Activated CD4-positive, alpha-beta T cell treated with anti-CD3 and anti-CD28 coated beads, Interleukin-10, Interleukin-2, amounts not matched to agents 100 ng/mL and 50 ng/mL, durations not matched to agents 16 hours and 8 hours (primary cell): ENCODE results near the gene EVL.
A peak's percentile ranks its signal among the peaks of the same experiment; 100 is the strongest.
"Not testable (repeated sequence)": the region's sequence is repeated elsewhere in the genome, so short reads cannot be mapped to it uniquely, and the experiment has no call there.

ENCODE experiments used
- DNase-seq: peaks from one replicate; pipeline ENCODE4 v3.0.0-alpha.2; 2020

Gene EVL

DNA sequence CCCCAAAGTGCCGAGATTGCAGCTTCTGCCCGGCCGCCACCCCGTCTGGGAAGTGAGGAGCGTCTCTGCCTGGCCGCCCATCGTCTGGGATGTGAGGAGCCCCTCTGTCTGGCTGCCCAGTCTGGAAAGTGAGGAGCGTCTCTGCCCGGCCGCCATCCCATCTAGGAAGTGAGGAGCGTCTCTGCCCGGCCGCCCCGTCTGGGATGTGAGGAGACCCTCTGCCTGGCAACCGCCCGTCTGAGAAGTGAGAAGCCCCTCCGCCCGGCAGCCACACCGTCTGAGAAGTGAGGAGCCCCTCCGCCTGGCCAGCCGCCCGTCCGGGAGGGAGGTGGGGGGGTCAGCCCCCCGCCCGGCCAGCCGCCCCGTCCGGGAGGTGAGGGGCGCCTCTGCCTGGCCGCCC is 115.4 kb downstream of the EVL start:
- not testable (repeated sequence) for DNase-seq

DNA sequence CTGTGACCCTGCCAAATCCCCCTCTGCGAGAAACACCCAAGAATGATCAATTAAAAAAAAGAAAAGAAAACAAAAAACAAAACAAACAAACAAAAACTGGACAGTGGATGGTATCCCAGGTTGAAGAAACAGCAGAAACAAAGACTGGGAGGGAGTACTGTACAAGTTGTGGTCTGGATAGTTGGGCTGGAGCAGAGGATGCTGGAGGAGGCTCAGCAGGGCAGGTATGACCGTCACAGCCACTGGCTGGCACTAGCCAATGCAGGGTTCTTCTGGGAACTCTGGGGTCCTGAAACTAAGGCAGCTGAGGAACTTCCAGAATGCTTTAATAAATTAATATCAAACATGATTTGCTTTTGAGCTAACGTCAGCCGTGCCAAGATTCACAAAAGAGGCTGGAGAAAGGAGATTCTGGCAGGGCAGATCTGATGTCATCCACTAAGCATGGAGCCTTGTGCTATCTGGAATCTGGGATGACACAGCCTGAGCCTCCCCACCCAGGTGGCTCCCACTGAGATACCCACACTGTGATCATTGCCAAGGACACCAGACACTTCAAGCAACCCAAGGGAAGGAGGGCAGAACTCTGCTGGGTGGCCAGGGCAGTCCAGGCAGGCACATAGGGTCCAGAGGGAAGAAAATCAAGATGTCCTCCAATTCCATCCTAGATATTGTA is 116.8 kb downstream of the EVL start:
- not testable (repeated sequence) for DNase-seq

DNA sequence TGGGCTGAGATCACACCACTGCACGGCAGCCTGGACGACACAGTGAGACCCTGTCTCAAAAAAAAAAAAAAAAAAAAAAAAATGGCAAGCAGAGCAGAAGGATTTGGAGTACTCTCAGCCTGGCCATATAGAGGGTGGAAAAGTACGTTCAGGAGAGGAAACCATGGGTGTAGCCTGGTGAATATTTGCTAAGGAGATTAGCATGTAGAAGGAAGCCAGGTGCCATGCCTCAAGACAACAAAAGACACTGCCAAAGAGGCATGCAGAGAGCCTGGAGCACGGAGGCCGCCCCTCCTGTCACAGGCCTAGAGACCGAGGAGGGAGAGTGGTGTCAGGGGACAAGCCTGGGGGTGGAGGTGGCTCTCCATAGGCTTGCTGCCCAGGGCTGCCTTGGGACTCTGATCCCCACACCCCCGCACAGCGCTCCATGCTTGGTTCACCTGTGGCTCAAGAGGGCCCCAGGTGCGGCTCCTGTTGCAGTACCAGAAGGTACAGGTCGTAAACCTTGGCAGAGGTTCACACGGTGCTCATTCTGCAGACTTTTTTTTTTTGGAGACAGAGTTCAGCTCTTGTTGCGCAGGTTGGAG is 122.1 kb downstream of the EVL start:
- no peak for DNase-seq

DNA sequence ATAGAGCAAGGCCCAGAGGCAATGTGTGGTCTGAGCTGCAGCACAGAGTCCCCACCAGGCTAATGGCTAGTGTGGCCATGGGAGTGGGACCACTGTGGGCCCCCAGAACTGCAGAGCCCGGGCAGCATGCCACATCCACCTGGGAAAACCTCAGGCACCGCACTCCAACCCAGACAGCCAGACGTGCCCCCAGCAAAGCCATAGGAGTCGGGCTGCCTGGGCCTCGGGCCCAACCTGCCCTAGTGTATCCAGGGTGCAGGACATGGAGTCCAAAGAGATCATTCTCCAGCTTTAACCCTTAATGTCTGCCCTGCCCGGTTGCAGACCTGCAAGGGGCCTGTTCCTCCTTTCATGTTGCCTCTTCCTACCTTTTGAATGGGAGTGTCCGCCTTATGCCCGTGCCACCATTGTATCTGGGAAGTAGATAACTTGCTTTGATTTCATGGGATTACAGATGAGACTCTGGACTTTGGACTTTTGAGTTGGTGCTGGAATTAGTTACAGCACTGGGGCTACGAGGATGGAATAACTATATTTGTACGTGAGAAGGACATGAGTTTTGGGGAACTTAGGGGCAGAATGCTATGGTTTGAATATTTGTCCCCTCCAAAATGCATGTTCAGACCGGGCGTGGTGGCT is 123.3 kb downstream of the EVL start:
- DNase-seq = no peak

DNA sequence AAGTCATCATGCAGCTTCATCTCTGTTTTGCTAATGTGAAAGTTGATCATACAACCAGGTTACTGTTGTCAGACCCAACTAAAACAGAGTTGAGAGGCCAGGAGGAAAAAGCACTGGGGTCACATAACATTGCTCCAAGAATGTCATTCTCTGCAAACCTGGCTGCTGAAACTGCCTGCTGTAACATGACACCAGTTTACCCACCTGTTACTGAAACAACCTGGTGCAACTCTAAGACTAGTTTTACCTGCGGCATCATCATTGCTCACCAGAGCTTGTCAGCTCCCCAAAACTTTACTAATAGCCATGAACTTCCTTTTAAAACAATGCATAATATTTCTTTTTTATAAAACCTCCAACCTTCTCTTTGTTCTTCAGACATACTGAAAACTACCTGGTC is 124.9 kb downstream of the EVL start:
- DNase-seq = no peak

DNA sequence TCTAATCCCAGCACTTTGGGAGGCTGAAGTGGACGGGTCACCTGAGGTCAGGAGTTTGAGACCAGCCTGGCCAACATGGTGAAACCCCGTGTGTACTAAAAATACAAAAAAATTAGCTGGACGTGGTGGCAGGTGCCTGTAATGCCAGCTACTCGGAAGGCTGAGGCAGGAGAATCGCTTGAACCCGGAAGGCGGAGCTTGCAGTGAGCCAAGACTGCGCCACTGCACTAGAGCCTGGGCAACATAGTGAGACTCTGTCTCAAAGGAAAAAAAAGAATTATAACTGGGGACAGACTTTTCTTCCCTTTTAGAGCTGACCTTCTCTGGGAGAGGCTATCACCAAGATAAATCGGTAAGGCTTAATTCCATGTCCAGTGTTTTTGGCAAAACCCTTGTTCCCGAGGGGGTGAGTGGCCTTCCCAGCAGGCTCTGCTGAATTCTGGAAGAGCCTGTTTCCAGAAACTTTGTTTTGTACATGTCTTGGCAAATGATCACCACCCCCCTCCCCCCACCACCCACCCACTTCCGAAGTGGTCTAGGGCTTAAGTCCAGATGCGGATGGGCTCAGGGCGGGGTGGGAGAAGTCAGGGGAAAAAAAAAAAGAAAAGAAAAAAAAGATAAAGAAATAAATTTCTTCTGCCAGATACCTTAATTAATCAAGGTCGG is 126.5 kb downstream of the EVL start:
- DNase-seq = no peak

DNA sequence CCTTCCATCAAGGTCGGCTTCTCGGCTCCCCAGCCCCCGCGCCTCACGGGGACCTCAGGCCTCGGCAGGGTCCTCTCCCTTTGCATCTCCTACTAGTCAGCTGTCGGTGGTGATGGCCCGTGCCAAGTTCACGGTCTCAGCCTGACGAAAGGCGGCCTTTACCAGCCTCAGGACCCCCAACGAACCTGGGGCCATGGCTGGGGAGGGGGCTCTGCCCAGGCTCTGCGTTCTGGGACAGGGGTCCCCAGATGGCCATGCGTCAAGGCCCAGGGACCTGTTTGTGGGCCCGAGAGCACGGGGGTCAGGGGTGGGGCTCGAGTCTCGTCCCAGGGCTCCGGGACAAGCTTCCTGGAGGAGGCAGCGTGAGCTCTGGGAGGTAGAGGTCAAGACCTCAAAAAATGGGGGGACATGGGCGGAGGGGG is 127.0 kb downstream of the EVL start:
- no peak for DNase-seq

DNA sequence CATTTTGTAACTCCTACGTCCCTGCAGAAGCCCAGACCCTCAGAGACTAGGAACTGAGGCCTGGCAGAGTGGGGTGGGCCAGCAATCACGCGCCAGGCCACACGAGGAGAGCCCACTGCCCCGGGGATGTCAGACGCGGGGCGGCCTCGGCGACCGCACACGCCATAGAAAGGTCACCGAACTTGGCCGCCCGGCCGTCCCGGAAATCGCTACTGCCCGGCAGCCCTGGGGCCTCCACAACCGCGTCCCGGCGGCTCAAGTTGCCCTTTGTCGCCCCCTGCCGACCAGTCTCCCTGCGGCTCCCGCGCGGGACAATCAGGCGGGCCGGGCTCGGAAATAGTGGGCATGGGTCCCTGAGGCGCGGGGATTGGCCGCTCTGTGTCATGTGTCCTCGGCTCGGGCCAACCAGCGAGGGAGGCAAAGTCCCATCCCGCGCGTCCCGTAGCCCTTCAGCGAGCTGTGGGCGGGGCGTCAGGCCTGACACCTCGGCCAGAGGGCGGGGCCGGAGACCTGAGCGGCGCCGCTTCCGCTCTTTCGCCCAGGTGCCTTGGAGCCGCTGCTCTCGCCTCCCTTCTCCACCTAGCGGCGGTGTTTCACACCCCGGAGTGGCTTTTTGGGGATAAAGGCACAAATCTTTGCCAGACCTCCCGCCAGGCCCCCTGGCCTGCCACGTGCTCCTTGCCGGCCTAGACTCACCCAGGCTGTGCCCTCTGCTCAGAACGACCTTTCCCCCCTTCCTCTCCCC is 127.6 kb downstream of the EVL start:
- DNase-seq = peak; percentile 100
